Hepatocyte (in vitro differentiated cells): ENCODE results near the gene TRAPPC3. TPM values are rescaled to one million over a fixed set of nuclear protein-coding genes. Genes with fewer than 3 reads are reported as not detected.
A peak's percentile ranks its signal among the peaks of the same experiment; 100 is the strongest.
"Not testable (repeated sequence)": the region's sequence is repeated elsewhere in the genome, so short reads cannot be mapped to it uniquely, and the experiment has no call there.

Experiments
- DNase-seq: peaks from one replicate; pipeline ENCODE4 v3.0.0-alpha.2; 2016; ENCODE audit warnings: low spot score
- H2AFZ ChIP-seq: fragments of 200-600 bp; sonication (generic); 2 replicates; pipeline ENCODE4 v1.6.0; 2016; ENCODE audit warnings: antibody characterized with exemption, mild to moderate bottlenecking
- H3K27ac ChIP-seq: fragments of 200-600 bp; sonication (generic); 2 replicates; pipeline ENCODE4 v1.5.1; 2016; ENCODE audit warnings: mild to moderate bottlenecking
- H3K27me3 ChIP-seq: fragments of 200-600 bp; sonication (generic); 2 replicates; pipeline ENCODE4 v1.6.1; 2016
- H3K36me3 ChIP-seq: fragments of 200-600 bp; sonication (generic); replicated peaks from 2 replicates; pipeline ENCODE4 v1.5.1; 2016; ENCODE audit warnings: low read depth; ENCODE audit not compliant: insufficient read depth
- H3K4me1 ChIP-seq: fragments of 200-600 bp; sonication (generic); 2 replicates; pipeline ENCODE4 v1.5.1; 2016; ENCODE audit warnings: mild to moderate bottlenecking, moderate library complexity; ENCODE audit not compliant: insufficient read depth
- H3K4me2 ChIP-seq: fragments of 200-600 bp; sonication (generic); 2 replicates; pipeline ENCODE4 v1.6.0; 2016
- H3K4me3 ChIP-seq: fragments of 200-600 bp; sonication (generic); 2 replicates; pipeline ENCODE4 v1.5.1; 2016; ENCODE audit warnings: mild to moderate bottlenecking
- H3K79me2 ChIP-seq: fragments of 200-600 bp; sonication (generic); 2 replicates; pipeline ENCODE4 v1.6.0; 2017; ENCODE audit warnings: mild to moderate bottlenecking
- H3K9me2 ChIP-seq: fragments of 200-600 bp; sonication (generic); replicated peaks from 2 replicates; pipeline ENCODE4 v1.6.0; 2017; ENCODE audit warnings: mild to moderate bottlenecking; ENCODE audit not compliant: insufficient read depth
- H3K9me3 ChIP-seq: fragments of 200-600 bp; sonication (generic); 2 replicates; pipeline ENCODE4 v1.5.1; 2016; ENCODE audit warnings: low read depth, mild to moderate bottlenecking
- H4K20me1 ChIP-seq: fragments of 200-600 bp; sonication (generic); 2 replicates; pipeline ENCODE4 v1.6.0; 2016; ENCODE audit warnings: mild to moderate bottlenecking; ENCODE audit not compliant: insufficient read depth, poor library complexity, severe bottlenecking
- CTCF ChIP-seq: fragments of 200-600 bp; sonication (generic); IDR thresholded peaks from 2 replicates; pipeline ENCODE4 v1.5.1; 2016; ENCODE audit warnings: antibody characterized with exemption, mild to moderate bottlenecking; ENCODE audit not compliant: poor library complexity
- EZH2 ChIP-seq: fragments of 200-600 bp; sonication (generic); IDR thresholded peaks from 2 replicates; pipeline ENCODE4 v1.6.1; 2016; ENCODE audit warnings: antibody characterized with exemption, mild to moderate bottlenecking, borderline replicate concordance
- EZH2phosphoT487 ChIP-seq: fragments of 200-600 bp; sonication (generic); IDR thresholded peaks from one replicate; pipeline ENCODE4 v1.6.1; 2018; ENCODE audit warnings: antibody characterized with exemption, mild to moderate bottlenecking, low read depth, moderate library complexity; ENCODE audit not compliant: unreplicated experiment, severe bottlenecking
- WGBS: methylation state at CpG from one replicate; pipeline ENCODE4 v1.1.6; 2016; ENCODE audit warnings: low lambda C conversion rate; ENCODE audit errors: missing lambda C conversion rate; 5-methylcytosine and 5-hydroxymethylcytosine counted together
- polyA plus RNA-seq: library from polyadenylated mRNA; unstranded; fragments of >200 nt; fragmentation: Nextera tagmentation; extraction: Ambion mirVana; gene quantifications from 2 replicates; pipeline ENCODE4 v1.2.1, GENCODE V29; 2016
- total RNA-seq: library from RNA; depleted of rRNA; stranded (reverse); fragments of >200 nt; gene quantifications from 2 replicates; pipeline ENCODE4 v1.2.3, GENCODE V29; 2014

The TRAPPC3 gene
- total RNA-seq (128 and 139 TPM in 2 replicates), polyA plus RNA-seq (131 and 148 TPM in 2 replicates)

GRCh38 chr1:36149237-36149972 is at the start of gene TRAPPC3:
Gene TRAPPC3 (minus strand): TSS chr1:36149486. CDS start chr1:36149378, 108 bp downstream.
- TF ChIP-seq CTCF, result peak; percentile 98
- no peak for TF ChIP-seq EZH2
- no peaks in the 10 kb centered on the region for H3K36me3 ChIP-seq
- H3K27ac ChIP-seq, result peak within 1 kb of the TSS; percentile 91
- H3K4me1 ChIP-seq, result peaks cover 16% of the 10 kb centered on the region
- peak within 1 kb of the TSS; percentile 2 for H2AFZ ChIP-seq
- peaks cover 40% of the 10 kb centered on the region for H3K79me2 ChIP-seq
- H3K4me2 ChIP-seq, result peak within 1 kb of the TSS; percentile 78
- no peaks in the 10 kb centered on the region for H3K9me3 ChIP-seq
- no peaks in the 10 kb centered on the region for H3K27me3 ChIP-seq
- H4K20me1 ChIP-seq, result no peaks in the 10 kb centered on the region
- H3K4me3 ChIP-seq, result peak within 1 kb of the TSS; percentile 44
- no peaks in the 10 kb centered on the region for H3K9me2 ChIP-seq
- DNase-seq, result peak; percentile 100
- 1% methylated on average over 61 of the region's 62 CpGs for WGBS

- Histone ChIP-seq H3K36me3 (no peaks in the 10 kb centered on the region), H3K27ac (no peak overlapping the region), H2AFZ (no peak overlapping the region), H3K4me1 (no peaks in the 10 kb centered on the region), H3K9me2 (no peaks in the 10 kb centered on the region), H3K4me3 (no peak overlapping the region), H3K9me3 (no peaks in the 10 kb centered on the region), H3K79me2 (no peaks in the 10 kb centered on the region), H3K27me3 (no peaks in the 10 kb centered on the region), H3K4me2 (no peak overlapping the region), H4K20me1 (no peaks in the 10 kb centered on the region)
- no peak for TF ChIP-seq CTCF
- TF ChIP-seq EZH2phosphoT487, result no peak
- TF ChIP-seq EZH2, result no peak
- WGBS, result 90% methylated on average over 5 of the region's 5 CpGs
- no peak for DNase-seq
Measured at GRCh38 chr1:36198641-36199040, 49.4 kb upstream of the TRAPPC3 start.

- H4K20me1 ChIP-seq, H3K9me2 ChIP-seq, H3K9me3 ChIP-seq, H3K27me3 ChIP-seq, H3K4me2 ChIP-seq, H3K36me3 ChIP-seq, H3K4me1 ChIP-seq, DNase-seq, H3K27ac ChIP-seq, H3K4me3 ChIP-seq, H3K79me2 ChIP-seq, H2AFZ ChIP-seq: not testable (repeated sequence)
- 96% methylated on average over 11 of the region's 12 CpGs for WGBS
Measured at GRCh38 chr1:36196805-36197204, 47.5 kb upstream of the TRAPPC3 start.

GRCh38 chr1:36187800-36188593 is 38.7 kb upstream of the TRAPPC3 start:
- peak overlapping the region; percentile 61 for H3K4me2 ChIP-seq
- no peaks in the 10 kb centered on the region for H3K79me2 ChIP-seq
- no peaks in the 10 kb centered on the region for H3K9me3 ChIP-seq
- H4K20me1 ChIP-seq, result no peaks in the 10 kb centered on the region
- peak overlapping the region; percentile 46 for H2AFZ ChIP-seq
- no peaks in the 10 kb centered on the region for H3K36me3 ChIP-seq
- H3K27ac ChIP-seq, result peak overlapping the region; percentile 82
- no peaks in the 10 kb centered on the region for H3K27me3 ChIP-seq
- no peak overlapping the region for H3K4me3 ChIP-seq
- peak; percentile 92 for DNase-seq
- TF ChIP-seq EZH2, result no peak
- peak; percentile 88 for TF ChIP-seq CTCF
- H3K4me1 ChIP-seq, result peaks cover 4% of the 10 kb centered on the region
- WGBS, result 6% methylated on average over 9 of the region's 9 CpGs
- H3K9me2 ChIP-seq, result no peaks in the 10 kb centered on the region
